Right cardiac atrium (tissue), 5 donors: ENCODE results near the gene CLSTN3. TPM values are rescaled to one million over a fixed set of nuclear protein-coding genes. Genes with fewer than 3 reads are reported as not detected.

Experiments
- ATAC-seq, 2 donors: fragments of 200-7000 bp; cut with Tn5 transposase; one replicate each; pipeline versions ENCODE4 v1.8.0 to v1.9.1; 2020; ENCODE audit warnings: moderate library complexity in 2 of 2, mild to moderate bottlenecking in 1 of 2
- DNase-seq, 3 donors: peaks; one replicate each; pipeline ENCODE4 v3.0.0-alpha.2; 2020
- H3K27ac ChIP-seq: one replicate; pipeline ENCODE4 v1.5.1; 2013; ENCODE audit warnings: mild to moderate bottlenecking, low read length, control low read depth, moderate library complexity
- H3K27me3 ChIP-seq: one replicate; pipeline ENCODE4 v1.6.1; 2013; ENCODE audit not compliant: control insufficient read depth, insufficient read depth
- H3K4me1 ChIP-seq: one replicate; pipeline ENCODE4 v1.6.1; 2013; ENCODE audit warnings: low read length; ENCODE audit not compliant: control insufficient read depth, insufficient read depth
- H3K4me3 ChIP-seq: one replicate; pipeline ENCODE4 v1.5.1; 2013; ENCODE audit warnings: low read length, control low read depth
- H3K9me3 ChIP-seq: one replicate; pipeline ENCODE4 v1.6.1; 2013; ENCODE audit warnings: low read length; ENCODE audit not compliant: control insufficient read depth
- WGBS: extraction: QIAGEN DNeasy Blood & Tissue Kit; methylation state at CpG from one replicate; pipeline ENCODE4 v1.1.7; 2013; 5-methylcytosine and 5-hydroxymethylcytosine counted together
- intact Hi-C, 4 donors: fragments of 100-400 bp; cut with DNase I; formaldehyde crosslinking; loops; one replicate each; pipeline versions ENCODE4 v1.11.0 to v1.14.0; 2022 to 2023
- polyA plus RNA-seq: library from polyadenylated mRNA; stranded (reverse); fragments of 200-250 nt; gene quantifications from one replicate; pipeline ENCODE4 v1.2.3, GENCODE V29; 2013
- total RNA-seq, 4 donors: library from RNA; stranded (reverse); fragmentation: NEBNext Ultra II Directional; extraction: Animal tissue kit (Norgen Biotek cat#: 25700); gene quantifications; one replicate each; pipeline ENCODE4 v1.2.1, GENCODE V29; 2021
- donor health status: healthy with polysubstance abuse.
- donor health status: DM: no; HTN: yes; CAD: no.
- donor health status: DM: no; HTN: no; CAD: no.
- donor health status: DM: no; HTN: yes; CAD: no; lungs with severe emphysema.
- donor health status: DM: yes; HTN: yes; CAD: no.

CLSTN3 gene
- total and polyA plus RNA-seq, 5 donors: 7.0 to 13.6 (median 10.8) TPM

DNA sequence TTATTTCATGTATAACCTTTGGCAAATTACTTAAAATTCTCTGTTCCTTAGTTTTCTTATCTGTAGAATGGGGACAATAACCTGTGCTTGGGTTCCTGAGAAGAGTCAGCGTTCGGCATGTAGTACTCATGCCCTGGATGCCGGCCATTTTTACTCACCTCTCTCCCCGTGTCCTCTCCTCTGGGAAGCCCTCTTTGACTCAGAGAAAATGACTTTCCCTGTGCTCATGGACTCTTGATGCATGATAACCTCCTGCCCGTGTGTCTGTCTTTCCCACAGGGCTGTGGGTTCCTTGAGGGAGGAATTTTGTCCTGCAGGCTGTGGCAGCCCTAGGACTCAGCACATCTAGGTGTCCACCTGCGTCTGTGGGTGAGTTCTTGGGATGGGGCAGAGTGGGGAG, 15.3 kb upstream of the CLSTN3 start:
- Histone ChIP-seq H3K27ac (no peak overlapping the region), H3K27me3 (no peaks in the 10 kb centered on the region), H3K4me1 (no peaks in the 10 kb centered on the region), H3K4me3 (no peak overlapping the region), H3K9me3 (no peaks in the 10 kb centered on the region)
- DNase-seq (no peak), ATAC-seq (no peak)
- intact Hi-C loops: loop anchor here in 3 of 4 donors (5.0 to 10.0 kb wide), 3 partner anchors 53 to 170 kb away; partner anchors contain the start of genes C12orf57 (in 1 of the 3), C1S (in 1 of the 3) and RNU7-1 (in 1 of the 3)
- 88% methylated on average over 6 of the region's 6 CpGs for WGBS

DNA sequence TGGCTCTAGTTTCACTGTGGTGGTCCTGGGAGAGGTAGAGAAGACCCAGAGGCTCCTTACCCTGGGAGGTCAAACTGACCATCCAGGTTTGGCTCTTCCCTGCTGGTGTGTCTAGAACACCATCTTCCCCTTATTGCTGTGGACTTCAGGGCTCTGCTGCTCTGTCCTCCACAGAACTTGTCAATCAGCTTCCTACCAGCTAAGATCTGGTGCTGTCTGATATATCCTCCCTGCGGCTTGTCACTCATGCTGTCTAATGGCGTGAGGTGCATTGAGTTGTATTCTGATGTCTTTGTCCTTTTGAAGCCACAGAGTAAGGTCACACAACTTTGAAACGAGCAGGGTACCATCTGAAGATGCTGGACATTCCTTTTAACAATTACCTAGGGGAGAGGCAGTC, 14.0 kb upstream of the CLSTN3 start:
- Histone ChIP-seq H3K27ac (no peak overlapping the region), H3K9me3 (no peaks in the 10 kb centered on the region), H3K4me1 (no peaks in the 10 kb centered on the region), H3K4me3 (no peak overlapping the region), H3K27me3 (no peaks in the 10 kb centered on the region)
- intact Hi-C loops: loop anchor here in 1 of 4 donors (10.0 kb wide), 1 partner anchor 171 kb away; the partner anchor contains the start of genes C12orf57 and RNU7-1
- ATAC-seq (no peak), DNase-seq (no peak)
- WGBS: 85% methylated on average over 3 of the region's 3 CpGs

DNA sequence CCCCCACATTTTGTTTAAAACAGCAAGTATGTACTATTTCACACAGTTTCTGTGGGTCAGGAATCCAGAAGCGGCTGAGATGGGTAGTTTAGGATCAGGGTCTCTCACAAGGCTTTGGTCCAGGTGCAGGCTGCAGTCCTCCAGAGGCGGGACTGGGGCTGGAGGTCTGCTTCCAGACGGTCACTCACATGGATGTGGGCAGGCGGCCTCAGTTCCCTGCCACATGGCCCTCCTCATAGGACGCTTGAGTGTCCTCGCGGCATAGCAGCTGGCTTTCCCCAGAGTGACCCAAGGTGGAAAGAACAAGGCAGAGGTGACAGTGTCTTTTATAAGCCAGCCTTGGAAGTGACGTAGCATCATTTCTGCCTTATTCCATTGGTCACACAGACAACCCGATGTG, 13.3 kb upstream of the CLSTN3 start:
- H3K27me3 ChIP-seq: no peaks in the 10 kb centered on the region
- intact Hi-C loops: loop anchor here in 1 of 4 donors (10.0 kb wide), 1 partner anchor 172 kb away; the partner anchor contains the start of genes C12orf57 and RNU7-1
- no peaks in the 10 kb centered on the region for H3K9me3 ChIP-seq
- DNase-seq (no peak), ATAC-seq (no peak)
- WGBS: 89% methylated on average over 9 of the region's 9 CpGs
- no peak overlapping the region for H3K27ac ChIP-seq
- no peak overlapping the region for H3K4me3 ChIP-seq
- H3K4me1 ChIP-seq: no peaks in the 10 kb centered on the region

DNA sequence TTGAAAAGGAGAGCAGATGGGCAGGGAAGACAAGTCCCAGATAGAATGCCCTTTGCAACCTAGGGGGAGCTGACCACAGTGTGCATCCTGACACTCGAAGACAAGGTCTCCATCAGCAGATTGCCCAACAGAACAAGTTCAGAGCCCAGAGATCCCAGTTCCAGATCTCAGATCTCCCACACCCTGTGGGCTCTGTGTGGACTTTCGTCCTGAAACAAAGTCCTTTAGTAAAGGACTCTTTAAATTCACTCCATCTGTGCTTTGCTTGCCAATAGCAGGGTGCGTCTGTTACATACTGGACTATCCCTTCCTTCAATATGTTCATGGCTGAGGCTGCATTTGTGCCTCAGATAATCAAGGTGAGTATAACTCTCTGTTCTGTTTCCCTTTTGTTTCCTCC, 12.5 kb upstream of the CLSTN3 start:
- Histone ChIP-seq H3K27me3 (no peaks in the 10 kb centered on the region), H3K4me3 (no peak overlapping the region), H3K4me1 (no peaks in the 10 kb centered on the region), H3K9me3 (no peaks in the 10 kb centered on the region), H3K27ac (no peak overlapping the region)
- intact Hi-C loops: loop anchor here in 1 of 4 donors (10.0 kb wide), 1 partner anchor 173 kb away; the partner anchor contains the start of genes C12orf57 and RNU7-1
- no peak for DNase-seq
- ATAC-seq: no peak
- WGBS: 88% methylated on average over 3 of the region's 3 CpGs

DNA sequence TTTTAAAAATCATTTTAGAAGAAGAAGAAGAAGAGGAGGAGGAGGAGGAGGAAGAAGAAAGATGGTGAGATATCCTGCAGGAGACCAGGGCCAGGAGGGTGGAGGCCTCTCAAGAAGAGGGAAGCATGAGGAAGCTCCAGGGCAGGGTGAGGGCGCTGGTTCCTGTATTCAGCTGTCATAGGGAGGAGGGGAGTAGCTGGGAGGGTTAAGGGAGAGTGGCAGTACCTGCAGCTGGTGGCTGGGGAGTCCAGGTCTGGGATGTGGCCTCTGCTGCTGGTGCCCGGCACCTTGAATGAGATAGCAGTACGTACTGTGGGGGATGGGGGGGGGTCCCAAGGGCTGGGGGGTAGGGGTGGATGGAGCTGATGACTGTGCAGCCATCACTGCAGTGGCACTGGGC, 11.3 kb upstream of the CLSTN3 start:
- Histone ChIP-seq H3K9me3 (no peaks in the 10 kb centered on the region), H3K27me3 (no peaks in the 10 kb centered on the region), H3K4me3 (no peak overlapping the region), H3K4me1 (no peaks in the 10 kb centered on the region), H3K27ac (no peak overlapping the region)
- intact Hi-C loops: loop anchor here in 1 of 4 donors (10.0 kb wide), 1 partner anchor 174 kb away; the partner anchor contains the start of genes C12orf57 and RNU7-1
- peak in 1 of 3 donors; percentile 38 for DNase-seq
- WGBS: 91% methylated on average over 3 of the region's 3 CpGs
- no peak for ATAC-seq

DNA sequence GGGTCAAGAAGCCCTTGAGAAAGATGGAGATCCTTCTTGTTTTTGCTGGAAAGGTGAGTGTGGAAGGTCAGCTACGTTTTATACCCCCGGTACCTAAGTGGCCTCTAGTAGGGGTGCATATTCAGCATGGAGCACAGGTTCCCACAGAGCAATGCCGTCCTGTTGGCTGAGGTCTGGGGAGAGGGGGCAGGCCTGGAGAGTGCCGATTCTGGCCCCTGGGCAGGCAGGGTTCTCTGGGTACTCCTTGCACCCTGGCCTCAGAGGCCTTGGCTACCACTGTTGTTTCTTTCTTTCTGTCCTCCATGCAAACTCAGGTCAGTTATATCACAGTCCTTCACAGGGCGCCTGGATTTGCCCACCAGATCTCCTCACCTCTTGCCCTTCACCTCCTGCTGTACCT, 10.0 kb upstream of the CLSTN3 start:
- H3K9me3 ChIP-seq: no peaks in the 10 kb centered on the region
- intact Hi-C loops: no loop called here
- DNase-seq (peak in 1 of 3 donors; percentile 19), ATAC-seq (no peak)
- WGBS: 91% methylated on average over 5 of the region's 5 CpGs
- no peaks in the 10 kb centered on the region for H3K4me1 ChIP-seq
- H3K27me3 ChIP-seq: no peaks in the 10 kb centered on the region
- H3K27ac ChIP-seq: no peak overlapping the region
- H3K4me3 ChIP-seq: no peak overlapping the region

DNA sequence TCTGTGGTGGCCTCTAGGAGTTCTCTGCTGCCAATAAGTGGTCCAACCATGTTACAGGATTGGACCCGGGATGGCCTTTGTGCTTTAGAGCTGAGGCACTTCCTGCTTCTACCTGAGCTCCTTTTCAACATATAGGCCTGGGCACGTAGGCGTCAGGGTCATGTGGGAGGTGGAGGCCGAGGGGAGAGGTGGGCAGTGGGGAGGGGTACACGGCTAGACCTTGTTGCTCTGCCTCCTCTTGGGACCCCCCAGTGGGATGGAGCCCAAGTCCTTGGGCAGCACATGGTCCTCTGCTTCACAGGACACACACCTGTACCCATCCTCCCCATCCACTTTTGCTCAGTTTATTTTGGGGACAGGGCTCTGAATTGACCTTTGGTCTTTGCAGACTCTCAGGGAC, 8.8 kb upstream of the CLSTN3 start:
- no peak overlapping the region for H3K27ac ChIP-seq
- H3K9me3 ChIP-seq: no peaks in the 10 kb centered on the region
- ATAC-seq (no peak), DNase-seq (no peak)
- intact Hi-C loops: no loop called here
- no peak overlapping the region for H3K4me3 ChIP-seq
- WGBS: 86% methylated on average over 5 of the region's 5 CpGs
- H3K27me3 ChIP-seq: no peaks in the 10 kb centered on the region
- no peaks in the 10 kb centered on the region for H3K4me1 ChIP-seq

DNA sequence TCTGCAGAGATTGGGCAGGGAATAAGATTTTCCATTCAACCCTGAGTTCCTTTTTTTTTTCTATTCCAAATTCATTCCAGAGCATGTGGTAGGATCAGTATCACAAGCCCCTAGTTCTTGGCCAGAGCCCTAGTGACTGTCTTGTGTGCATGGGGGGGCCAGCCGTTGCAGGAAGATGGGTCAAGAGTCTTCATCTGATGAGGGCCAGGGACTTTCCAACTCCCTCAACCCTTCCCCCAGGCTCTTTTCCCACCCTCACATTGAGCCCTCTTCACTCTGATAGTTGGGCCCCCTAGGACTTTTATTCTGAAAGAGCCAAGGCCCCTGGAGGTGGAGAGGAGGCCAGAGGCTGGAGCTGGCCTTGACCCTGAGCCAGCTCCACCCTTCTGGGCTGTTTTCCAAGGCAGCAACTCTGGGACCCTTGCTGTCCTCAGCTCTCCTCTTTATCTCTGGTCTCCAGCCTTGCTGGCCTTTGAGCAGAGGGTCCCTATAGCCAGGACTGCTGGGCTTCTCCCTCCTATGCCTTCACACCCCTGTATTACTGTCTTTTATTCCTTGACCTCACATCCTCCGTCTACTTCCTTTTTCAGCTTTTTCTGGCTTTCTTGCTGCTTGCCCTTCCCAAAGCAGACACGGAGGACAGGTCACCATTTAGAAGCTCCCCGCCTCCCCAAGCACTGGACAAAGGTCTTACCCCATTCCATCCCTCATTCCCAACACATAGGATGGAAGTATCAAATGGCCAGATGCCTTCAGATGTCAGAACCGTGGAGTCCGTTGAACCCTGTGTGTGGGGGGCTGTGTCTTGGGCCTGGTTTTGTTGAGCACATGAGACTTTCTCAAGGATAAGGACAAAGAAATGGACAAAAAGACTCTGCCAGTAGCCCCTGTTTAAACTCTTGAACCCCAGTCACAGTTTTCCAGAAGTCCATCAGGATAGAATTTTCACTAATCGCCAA, 7.1 kb upstream of the CLSTN3 start:
- Histone ChIP-seq H3K9me3 (no peaks in the 10 kb centered on the region), H3K4me3 (no peak overlapping the region), H3K27me3 (no peaks in the 10 kb centered on the region), H3K27ac (peak overlapping the region; percentile 19), H3K4me1 (peaks cover 3% of the 10 kb centered on the region)
- peak; percentile 60 to 82 (median 79) for DNase-seq
- peak; percentile 68 to 69 for ATAC-seq
- intact Hi-C loops: no loop called here
- 48% methylated on average over 7 of the region's 7 CpGs for WGBS

DNA sequence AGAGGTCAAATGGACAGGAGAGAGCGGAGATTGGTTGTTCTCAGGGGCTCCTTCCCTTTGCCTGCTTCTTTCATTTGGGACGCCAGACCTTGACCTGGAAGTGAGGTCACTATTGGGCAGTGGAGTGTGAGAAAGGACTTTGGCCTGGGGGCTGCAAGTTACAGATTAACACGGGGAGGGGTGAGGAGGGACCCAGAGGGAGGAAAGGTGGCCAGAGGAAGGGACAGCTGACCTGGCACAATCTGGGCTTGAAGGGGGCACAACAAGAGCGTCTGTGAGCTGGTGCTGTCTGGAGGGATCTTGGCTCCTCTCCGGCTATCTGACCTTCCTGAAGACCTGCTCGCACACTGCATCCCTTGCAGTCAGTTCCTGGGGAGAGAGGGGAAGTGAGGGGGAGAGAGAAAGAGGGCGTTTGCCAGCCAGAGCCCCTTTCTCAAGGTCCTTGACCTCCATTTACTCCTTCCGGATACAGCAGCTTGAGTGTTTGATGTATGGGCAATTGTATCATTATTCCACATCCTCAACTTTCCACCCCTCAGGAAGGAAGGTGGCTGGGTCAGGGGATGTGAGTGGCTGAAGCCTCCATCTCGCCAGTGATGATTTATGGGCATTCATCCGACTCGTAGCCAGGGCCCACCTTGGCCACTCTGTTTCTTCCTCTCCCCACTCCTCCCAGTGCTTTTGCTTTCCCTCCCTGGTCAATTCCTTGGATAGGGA, 6.2 kb upstream of the CLSTN3 start:
- no peaks in the 10 kb centered on the region for H3K9me3 ChIP-seq
- WGBS: 62% methylated on average over 11 of the region's 11 CpGs
- no peaks in the 10 kb centered on the region for H3K27me3 ChIP-seq
- DNase-seq (no peak), ATAC-seq (no peak)
- no peak overlapping the region for H3K4me3 ChIP-seq
- intact Hi-C loops: no loop called here
- peaks cover 9% of the 10 kb centered on the region for H3K4me1 ChIP-seq
- no peak overlapping the region for H3K27ac ChIP-seq

DNA sequence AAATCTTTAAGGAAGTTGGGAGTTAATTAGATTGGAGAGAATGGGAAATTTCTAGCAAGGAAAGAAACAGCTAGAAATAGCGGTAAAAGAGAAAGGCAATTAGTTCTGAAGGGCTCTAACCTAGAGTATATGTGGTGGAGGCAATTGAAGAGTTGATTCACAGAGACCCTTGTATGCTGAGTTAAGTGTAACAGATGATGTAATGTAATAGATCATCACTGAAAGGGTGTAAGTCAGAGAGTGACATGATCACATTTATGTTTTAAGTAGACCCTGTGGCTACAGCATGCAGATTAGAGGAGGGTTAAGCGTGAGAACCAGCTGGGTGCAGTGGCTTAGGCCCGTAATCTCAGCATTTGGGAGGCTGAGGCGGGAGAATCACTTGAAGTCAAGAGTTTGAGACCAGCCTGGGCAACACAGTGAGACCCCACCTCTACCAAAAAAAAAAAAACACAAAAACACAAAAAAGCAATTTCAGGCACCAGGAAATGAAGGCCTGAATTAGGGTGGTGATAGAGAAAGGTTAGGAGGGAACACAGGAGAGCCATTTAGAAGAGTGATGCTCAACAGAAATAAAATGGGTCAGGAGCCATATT, 4.4 kb upstream of the CLSTN3 start:
- WGBS: 89% methylated on average over 4 of the region's 4 CpGs
- H3K9me3 ChIP-seq: no peaks in the 10 kb centered on the region
- intact Hi-C loops: no loop called here
- peaks cover 12% of the 10 kb centered on the region for H3K4me1 ChIP-seq
- DNase-seq: no peak
- no peak overlapping the region for H3K4me3 ChIP-seq
- no peak overlapping the region for H3K27ac ChIP-seq
- H3K27me3 ChIP-seq: no peaks in the 10 kb centered on the region
- ATAC-seq: no peak
